Dendritic cell treated with granulocyte-macrophage colony-stimulating factor and Interleukin-4, amounts not matched to agents 40 ng/mL and 50 ng/mL, for 4 days (primary cell): ENCODE data around the gene OGN.
"Not testable (repeated sequence)": the region's sequence is repeated elsewhere in the genome, so short reads cannot be mapped to it uniquely, and the experiment has no call there.

Experiments used
- H3K27ac Mint-ChIP-seq: one replicate; pipeline ENCODE4 v1.8.0; 2022; ENCODE audit warnings: mild to moderate bottlenecking, mixed read lengths
- H3K27me3 Mint-ChIP-seq: one replicate; pipeline ENCODE4 v1.8.0; 2022; ENCODE audit warnings: mild to moderate bottlenecking, mixed read lengths
- H3K36me3 Mint-ChIP-seq: one replicate; pipeline ENCODE4 v1.8.0; 2022; ENCODE audit warnings: low read depth, mixed read lengths
- H3K4me1 Mint-ChIP-seq: one replicate; pipeline ENCODE4 v1.8.0; 2022; ENCODE audit warnings: low read depth, mixed read lengths
- H3K4me3 Mint-ChIP-seq: one replicate; pipeline ENCODE4 v1.8.0; 2022; ENCODE audit warnings: mild to moderate bottlenecking, moderate library complexity, mixed read lengths
- H3K9me3 Mint-ChIP-seq: one replicate; pipeline ENCODE4 v1.8.0; 2022; ENCODE audit warnings: mixed read lengths
- intact Hi-C: fragments of 100-400 bp; cut with micrococcal nuclease; formaldehyde crosslinking; loops from one replicate; pipeline ENCODE4 v1.15.0; 2022

OGN gene

DNA sequence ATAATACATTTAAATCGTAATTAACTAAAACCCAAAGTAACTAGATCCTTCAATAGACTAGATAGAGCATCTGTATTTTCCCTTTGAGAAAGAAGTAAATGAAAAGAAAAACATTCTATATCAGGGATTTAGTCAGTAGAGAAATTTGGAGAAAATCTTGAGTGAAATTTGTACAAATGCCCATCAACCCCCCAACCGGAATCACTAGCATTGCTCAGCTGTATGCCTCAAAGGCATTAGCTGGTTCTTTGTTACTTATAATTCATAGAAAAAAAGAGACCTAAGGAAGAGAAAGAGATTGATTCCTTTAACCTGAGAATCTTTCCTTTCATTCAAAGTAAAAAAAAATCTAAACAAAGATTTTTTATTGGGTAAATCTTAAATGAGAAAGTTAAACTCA lies 19.2 kb upstream of the OGN start:
- Mint-ChIP-seq H3K27ac (no peak overlapping the region), H3K36me3 (no peaks in the 10 kb centered on the region), H3K4me3 (no peak overlapping the region), H3K4me1 (peaks cover 6% of the 10 kb centered on the region), H3K9me3 (no peaks in the 10 kb centered on the region), H3K27me3 (no peaks in the 10 kb centered on the region)
- intact Hi-C loops = no loop called here

- H3K4me1 Mint-ChIP-seq = peaks cover 6% of the 10 kb centered on the region
- no peaks in the 10 kb centered on the region for H3K36me3 Mint-ChIP-seq
- no peaks in the 10 kb centered on the region for H3K9me3 Mint-ChIP-seq
- H3K27ac Mint-ChIP-seq = no peak overlapping the region
- H3K4me3 Mint-ChIP-seq = no peak overlapping the region
- intact Hi-C loops = no loop called here
- H3K27me3 Mint-ChIP-seq = no peaks in the 10 kb centered on the region
These were observed 18.4 kb upstream of the OGN start for GRCh38 chr9:92422611-92423338.

DNA sequence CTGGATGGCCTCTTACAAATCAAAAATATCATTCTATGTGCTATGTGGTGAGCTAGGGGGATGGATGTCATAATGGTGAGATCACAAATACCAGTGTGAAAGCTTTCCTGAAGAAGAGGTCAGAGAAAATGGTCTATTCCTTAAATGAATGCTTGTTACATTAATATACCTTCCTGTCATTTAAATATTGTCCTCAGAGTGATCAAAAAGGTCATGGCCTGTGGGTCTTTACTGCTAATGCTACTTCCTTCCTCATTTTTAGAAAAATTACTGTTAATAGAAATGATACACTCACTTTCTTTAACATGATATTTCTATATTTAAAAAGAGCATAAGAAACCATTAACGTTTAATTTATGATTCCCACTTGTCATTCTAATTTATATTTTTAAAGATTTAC lies 10.2 kb upstream of the OGN start:
- intact Hi-C loops = no loop called here
- H3K27ac Mint-ChIP-seq = no peak overlapping the region

GRCh38 chr9:92411157-92411556 lies 6.8 kb upstream of the OGN start:
- H3K27me3 Mint-ChIP-seq, intact Hi-C loops, H3K9me3 Mint-ChIP-seq, H3K36me3 Mint-ChIP-seq, H3K4me3 Mint-ChIP-seq: not testable (repeated sequence)
- Mint-ChIP-seq H3K27ac (peak overlapping the region; percentile 50), H3K4me1 (peaks cover 24% of the 10 kb centered on the region)

More for the DNA sequence above, 10.2 kb upstream of the OGN start:
- Mint-ChIP-seq H3K4me1 (peaks cover 11% of the 10 kb centered on the region), H3K9me3 (no peaks in the 10 kb centered on the region), H3K27me3 (no peaks in the 10 kb centered on the region), H3K4me3 (no peak overlapping the region), H3K36me3 (no peaks in the 10 kb centered on the region)

DNA sequence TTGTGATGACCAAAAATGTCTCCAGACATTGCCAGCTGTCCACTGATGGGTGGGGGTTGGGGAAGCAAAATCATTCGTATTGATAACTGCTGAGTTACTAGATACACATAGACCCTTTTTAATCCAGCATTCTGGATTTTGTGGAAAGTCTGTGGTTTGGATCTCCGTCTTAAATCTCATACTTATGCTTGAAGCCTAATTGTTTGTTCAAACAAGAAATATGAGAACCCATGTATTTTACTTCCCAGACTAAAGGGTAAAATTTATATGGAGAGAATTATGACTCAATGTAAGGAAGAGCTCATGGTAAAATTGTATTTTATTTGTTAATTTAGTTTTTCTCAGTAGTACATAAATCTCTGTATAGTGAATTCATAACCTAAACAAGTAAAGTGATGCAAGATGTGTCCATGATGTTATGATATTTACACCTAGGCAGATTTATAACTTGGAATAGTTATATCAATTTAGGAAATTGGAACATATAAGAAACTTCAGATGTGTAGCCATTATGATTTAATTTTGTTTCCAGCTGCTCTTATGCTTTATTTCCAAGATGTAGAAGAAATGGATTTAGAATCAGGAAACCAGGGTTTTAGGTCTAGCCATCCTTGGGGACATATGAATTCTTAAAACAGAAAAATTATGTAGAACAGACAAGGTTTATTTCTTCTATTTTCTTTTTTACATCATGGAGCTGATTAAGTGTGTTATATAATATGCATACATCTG lies 4.5 kb upstream of the OGN start:
- H3K36me3 Mint-ChIP-seq = no peaks in the 10 kb centered on the region
- H3K4me3 Mint-ChIP-seq = no peak overlapping the region
- H3K9me3 Mint-ChIP-seq = no peaks in the 10 kb centered on the region
- H3K27me3 Mint-ChIP-seq = no peaks in the 10 kb centered on the region
- peaks cover 26% of the 10 kb centered on the region for H3K4me1 Mint-ChIP-seq
- intact Hi-C loops = no loop called here
- no peak overlapping the region for H3K27ac Mint-ChIP-seq

- Mint-ChIP-seq H3K4me3 (no peak overlapping the region), H3K4me1 (peaks cover 26% of the 10 kb centered on the region), H3K36me3 (no peaks in the 10 kb centered on the region), H3K27ac (no peak overlapping the region), H3K27me3 (no peaks in the 10 kb centered on the region), H3K9me3 (no peaks in the 10 kb centered on the region)
- intact Hi-C loops = no loop called here
These were observed 3.4 kb upstream of the OGN start for GRCh38 chr9:92407818-92408217.

DNA sequence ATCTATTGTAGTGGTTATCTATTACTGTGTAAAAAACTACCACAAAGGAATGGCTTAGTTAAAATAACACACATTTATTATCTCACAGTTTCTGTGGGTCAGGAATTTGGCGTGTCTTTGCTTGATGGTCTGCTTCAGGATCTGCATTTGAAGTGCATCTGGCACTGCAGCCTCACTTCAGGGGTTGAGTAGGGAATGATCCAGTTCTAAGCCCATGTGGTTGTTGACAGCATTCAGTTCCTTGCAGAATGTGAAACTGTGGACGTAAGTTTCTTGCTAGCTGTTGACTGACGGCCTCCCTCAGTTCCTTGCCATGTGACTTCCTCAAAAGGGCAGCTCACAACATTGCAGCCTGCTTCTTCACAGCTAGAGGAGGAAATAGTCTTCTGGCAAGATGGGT lies 2.1 kb upstream of the OGN start:
- intact Hi-C loops = no loop called here
- Mint-ChIP-seq H3K27ac (peak overlapping the region; percentile 69), H3K4me3 (peak overlapping the region; percentile 18), H3K36me3 (no peaks in the 10 kb centered on the region), H3K9me3 (no peaks in the 10 kb centered on the region), H3K27me3 (no peaks in the 10 kb centered on the region), H3K4me1 (peaks cover 26% of the 10 kb centered on the region)

DNA sequence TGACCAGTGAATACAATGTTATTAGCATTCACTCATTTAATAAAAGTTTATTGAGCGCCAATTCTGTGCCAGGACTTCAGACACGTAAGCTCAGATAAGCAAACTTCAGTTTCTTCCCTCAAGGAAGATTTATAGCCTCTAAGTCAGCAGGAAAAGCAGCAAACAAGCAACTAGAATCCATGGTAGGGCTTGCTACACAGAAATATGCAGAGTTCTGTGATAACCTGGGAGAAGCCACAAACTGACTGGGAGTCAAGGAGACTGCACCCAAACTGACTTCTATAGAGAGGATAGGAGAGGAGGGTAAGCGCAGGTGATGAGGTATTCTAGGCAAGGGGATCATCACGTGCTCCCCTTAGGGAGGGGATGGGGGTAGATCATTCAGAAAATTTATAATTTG lies 1.4 kb upstream of the OGN start:
- Mint-ChIP-seq H3K27ac (peak overlapping the region; percentile 69), H3K4me1 (peaks cover 21% of the 10 kb centered on the region), H3K36me3 (no peaks in the 10 kb centered on the region), H3K9me3 (no peaks in the 10 kb centered on the region), H3K27me3 (no peaks in the 10 kb centered on the region), H3K4me3 (no peak overlapping the region)
- intact Hi-C loops = no loop called here

DNA sequence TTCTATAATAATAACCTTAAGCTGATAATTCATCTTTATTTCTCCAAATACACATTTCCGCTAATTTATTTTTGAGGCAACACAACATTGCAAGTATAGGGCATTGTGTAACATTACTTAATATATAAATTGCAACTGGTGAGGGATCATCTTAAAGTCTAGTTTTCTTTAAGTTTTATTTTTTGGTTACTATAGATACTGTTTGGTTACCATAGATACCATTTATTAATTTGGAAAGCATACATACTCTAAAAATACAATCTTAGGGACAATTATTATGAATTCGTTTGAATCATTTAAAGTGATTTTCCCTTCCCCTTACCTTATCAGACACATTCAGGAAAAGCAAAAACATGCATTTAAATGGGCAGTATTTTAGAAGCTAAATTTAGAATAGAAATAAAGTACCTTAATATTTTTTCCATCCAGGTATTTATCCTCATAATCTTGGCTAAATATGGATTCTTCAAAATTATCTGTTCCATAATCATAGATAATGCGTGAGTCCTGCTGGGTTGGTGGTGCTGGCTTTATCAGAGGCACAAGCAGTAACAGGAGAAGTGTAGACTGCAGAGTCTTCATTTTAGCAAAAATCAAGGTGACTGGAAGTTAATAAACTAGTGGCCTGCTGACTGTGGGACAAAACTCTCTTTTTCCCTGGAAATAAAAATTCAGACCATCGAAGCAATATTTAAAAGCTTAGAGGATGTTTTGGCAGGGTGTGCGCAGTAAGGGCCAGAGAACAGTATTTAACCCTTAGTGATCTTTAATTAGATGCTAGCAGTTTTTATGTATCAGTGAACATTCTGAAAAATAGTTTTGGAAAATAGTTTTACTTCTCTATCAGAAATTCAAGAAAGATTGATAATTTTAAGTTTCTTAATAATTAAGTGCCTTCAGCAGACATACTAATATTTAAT lies 1.3 kb downstream of the OGN start:
- no peaks in the 10 kb centered on the region for H3K27me3 Mint-ChIP-seq
- H3K4me3 Mint-ChIP-seq = no peak overlapping the region
- H3K27ac Mint-ChIP-seq = no peak overlapping the region
- H3K9me3 Mint-ChIP-seq = no peaks in the 10 kb centered on the region
- no peaks in the 10 kb centered on the region for H3K36me3 Mint-ChIP-seq
- H3K4me1 Mint-ChIP-seq = peaks cover 18% of the 10 kb centered on the region
- intact Hi-C loops = no loop called here

DNA sequence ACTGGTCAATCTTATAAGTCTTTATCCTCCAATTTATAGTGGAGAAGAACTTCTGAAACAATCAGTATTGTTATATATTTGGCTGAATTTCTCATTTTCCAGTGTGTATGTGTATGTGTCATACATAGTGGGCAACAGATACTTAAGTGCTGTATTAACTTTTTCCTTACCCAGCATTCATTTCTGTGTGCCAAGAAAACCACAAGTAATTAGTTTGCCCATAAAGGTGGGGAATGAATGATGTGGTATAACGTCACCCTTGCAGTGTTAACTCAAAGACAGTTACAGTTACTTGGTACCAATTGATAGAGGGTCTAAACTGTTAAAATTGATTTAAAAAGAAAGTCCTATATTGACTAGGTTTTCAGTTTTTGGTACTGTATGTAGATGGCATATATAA lies 2.0 kb downstream of the OGN start:
- Mint-ChIP-seq H3K9me3 (no peaks in the 10 kb centered on the region), H3K27ac (no peak overlapping the region), H3K4me3 (no peak overlapping the region), H3K27me3 (no peaks in the 10 kb centered on the region), H3K36me3 (no peaks in the 10 kb centered on the region), H3K4me1 (peaks cover 17% of the 10 kb centered on the region)
- intact Hi-C loops = no loop called here

GRCh38 chr9:92397853-92398252 lies 6.5 kb downstream of the OGN start:
- intact Hi-C loops = no loop called here
- Mint-ChIP-seq H3K4me1 (no peaks in the 10 kb centered on the region), H3K27me3 (no peaks in the 10 kb centered on the region), H3K9me3 (no peaks in the 10 kb centered on the region), H3K4me3 (no peak overlapping the region), H3K27ac (no peak overlapping the region), H3K36me3 (no peaks in the 10 kb centered on the region)

DNA sequence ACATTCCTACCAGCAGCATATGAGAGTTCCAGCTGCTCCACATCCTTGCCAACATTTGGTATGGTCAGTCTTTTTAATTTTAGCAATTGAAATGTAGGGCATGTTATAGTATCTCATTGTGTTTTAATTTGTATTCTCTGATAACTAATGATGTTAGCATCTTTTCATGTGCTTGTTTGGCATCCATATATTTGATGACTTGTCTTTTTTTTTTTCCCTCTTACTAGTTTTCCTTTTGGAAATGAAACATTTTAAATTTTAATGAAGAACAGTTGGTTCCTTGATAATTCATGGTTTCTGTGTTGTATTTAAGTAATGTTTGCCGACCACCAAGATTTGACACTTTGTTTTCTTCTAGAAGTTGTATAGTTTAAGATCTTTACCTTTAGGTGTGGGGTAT lies 8.8 kb downstream of the OGN start:
- H3K9me3 Mint-ChIP-seq = no peaks in the 10 kb centered on the region
- H3K4me3 Mint-ChIP-seq = no peak overlapping the region
- H3K27ac Mint-ChIP-seq = no peak overlapping the region

GRCh38 chr9:92393686-92394085 lies 10.7 kb downstream of the OGN start:
- Mint-ChIP-seq H3K4me3 (no peak overlapping the region), H3K27me3 (no peaks in the 10 kb centered on the region), H3K9me3 (no peaks in the 10 kb centered on the region), H3K4me1 (no peaks in the 10 kb centered on the region), H3K27ac (no peak overlapping the region), H3K36me3 (no peaks in the 10 kb centered on the region)
- intact Hi-C loops = no loop called here

More for the DNA sequence above, 8.8 kb downstream of the OGN start:
- Mint-ChIP-seq H3K4me1 (no peaks in the 10 kb centered on the region), H3K36me3 (no peaks in the 10 kb centered on the region), H3K27me3 (no peaks in the 10 kb centered on the region)
- intact Hi-C loops = no loop called here

DNA sequence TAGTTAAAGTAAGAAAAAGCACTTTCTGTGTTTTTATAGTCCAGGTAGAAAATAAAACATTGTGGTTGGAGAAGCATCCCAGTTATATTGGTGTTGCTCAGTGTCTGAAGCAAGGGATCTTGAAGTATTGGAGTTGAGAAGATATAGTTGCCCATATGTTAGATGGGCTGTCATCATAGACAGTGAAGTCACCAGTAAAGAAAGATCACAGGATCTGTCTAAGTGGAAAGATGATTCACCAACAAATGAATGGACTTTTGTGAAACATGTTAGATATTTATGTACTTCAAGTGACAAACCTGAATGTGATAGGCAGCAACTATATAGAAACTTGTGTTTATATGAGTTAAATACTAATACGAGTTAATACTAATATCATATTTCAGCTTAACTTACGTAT lies 11.7 kb downstream of the OGN start:
- intact Hi-C loops = no loop called here
- no peaks in the 10 kb centered on the region for H3K9me3 Mint-ChIP-seq
- H3K27me3 Mint-ChIP-seq = no peaks in the 10 kb centered on the region
- no peaks in the 10 kb centered on the region for H3K4me1 Mint-ChIP-seq
- no peaks in the 10 kb centered on the region for H3K36me3 Mint-ChIP-seq
- no peak overlapping the region for H3K27ac Mint-ChIP-seq
- no peak overlapping the region for H3K4me3 Mint-ChIP-seq
